Limb (tissue), 2 donors: ENCODE results near the gene KRTAP5-7.
"Not testable (repeated sequence)": the region's sequence is repeated elsewhere in the genome, so short reads cannot be mapped to it uniquely, and the experiment has no call there.

Source experiments
- DNase-seq, 2 donors: peaks; one replicate each; pipeline ENCODE4 v3.0.0-alpha.2; 2016; ENCODE audit errors: extremely low spot score in 2 of 2

KRTAP5-7 gene

DNA sequence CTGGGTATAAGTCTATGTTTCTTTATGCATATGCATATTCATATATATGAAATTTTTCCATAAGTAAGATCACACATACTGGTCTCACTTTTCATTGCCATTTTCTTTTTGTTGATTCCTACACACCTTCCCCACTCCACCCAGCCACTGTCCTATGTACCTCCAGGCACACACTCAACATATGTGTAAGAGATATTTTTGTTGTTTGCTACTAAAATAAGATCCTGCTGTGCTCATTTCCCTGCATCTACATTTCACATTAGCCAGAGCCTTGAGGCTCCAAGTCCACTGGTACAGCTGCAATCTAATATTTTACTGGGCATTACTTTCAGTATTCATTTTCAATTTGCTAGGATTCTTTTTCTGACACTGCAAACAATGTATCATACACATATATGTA is 30.2 kb downstream of the KRTAP5-7 start:
- DNase-seq: no peak

DNA sequence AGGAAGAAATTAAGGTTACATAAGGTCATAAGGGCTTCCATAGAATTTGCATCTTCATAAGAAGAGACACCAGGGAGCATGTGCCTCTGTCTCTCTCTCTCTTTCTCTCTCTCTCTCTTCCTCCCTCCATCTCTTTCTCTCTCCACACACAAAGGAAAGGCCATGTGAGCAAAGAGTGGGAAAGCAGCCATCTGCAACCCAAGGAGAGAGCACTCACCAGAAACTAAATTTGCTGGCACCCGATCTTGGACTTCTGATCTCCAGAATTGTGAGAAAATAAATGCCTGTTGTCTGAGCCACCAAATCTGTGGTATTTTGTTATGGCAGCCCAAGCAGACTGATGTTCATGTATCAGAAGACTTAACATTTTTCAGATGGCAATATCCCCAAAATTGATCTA is 31.9 kb downstream of the KRTAP5-7 start:
- DNase-seq: no peak

DNA sequence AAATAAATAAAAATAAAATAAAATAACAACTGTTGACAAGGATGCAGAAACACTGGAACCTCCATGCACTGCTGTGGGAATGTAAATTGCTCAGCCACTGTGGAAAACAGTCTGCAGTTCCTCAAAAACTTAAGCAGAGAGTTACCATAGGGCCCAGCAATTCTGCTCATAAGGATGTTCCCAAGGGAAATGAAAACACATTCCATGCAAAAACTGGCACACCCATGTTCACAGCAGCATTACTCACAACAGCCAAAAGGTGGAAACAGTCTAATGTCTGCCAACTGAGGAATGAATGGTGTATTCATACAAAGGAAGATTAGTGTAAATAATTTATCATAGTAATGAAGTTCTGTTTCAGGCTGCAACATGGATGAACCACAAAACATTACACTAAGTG is 35.1 kb downstream of the KRTAP5-7 start:
- DNase-seq: no peak

DNA sequence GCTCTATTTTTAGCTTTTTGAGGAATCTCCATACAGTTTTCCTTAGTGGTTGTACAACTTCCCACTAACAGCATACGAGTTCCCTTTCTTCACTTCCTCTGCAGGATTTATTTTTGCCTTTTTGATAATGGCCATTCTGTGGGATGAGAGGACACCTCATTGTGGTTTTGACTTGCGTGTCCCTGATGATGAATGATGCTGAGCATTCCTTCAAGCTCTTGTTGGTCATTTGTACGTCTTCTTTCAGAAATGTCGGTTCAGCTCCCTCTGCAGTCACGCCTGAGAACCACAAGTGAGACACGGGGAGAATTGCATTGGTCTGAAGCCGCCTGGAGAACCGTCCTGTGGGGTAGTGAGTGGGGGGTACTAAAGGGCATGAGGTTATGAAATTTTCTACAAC is 36.3 kb downstream of the KRTAP5-7 start:
- no peak for DNase-seq

DNA sequence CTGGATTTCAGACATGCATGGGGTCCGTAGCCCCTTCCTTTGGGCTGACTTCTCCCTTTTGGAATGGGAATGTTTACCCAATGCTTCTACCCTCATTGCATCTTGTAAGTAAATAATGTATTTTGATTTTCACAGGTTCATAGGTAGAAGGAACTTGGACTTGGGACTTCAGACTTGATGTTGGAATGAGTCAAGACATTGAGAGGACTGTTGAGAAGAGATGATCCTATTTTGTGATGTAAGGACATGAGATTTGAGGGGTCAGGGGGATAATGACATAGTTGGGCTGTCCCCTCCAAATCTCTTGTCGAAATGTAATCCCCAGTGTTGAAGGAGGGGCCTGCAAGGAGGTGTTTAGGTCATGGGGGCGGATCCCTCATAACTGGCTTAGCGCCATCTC is 37.4 kb downstream of the KRTAP5-7 start:
- DNase-seq: no peak

DNA sequence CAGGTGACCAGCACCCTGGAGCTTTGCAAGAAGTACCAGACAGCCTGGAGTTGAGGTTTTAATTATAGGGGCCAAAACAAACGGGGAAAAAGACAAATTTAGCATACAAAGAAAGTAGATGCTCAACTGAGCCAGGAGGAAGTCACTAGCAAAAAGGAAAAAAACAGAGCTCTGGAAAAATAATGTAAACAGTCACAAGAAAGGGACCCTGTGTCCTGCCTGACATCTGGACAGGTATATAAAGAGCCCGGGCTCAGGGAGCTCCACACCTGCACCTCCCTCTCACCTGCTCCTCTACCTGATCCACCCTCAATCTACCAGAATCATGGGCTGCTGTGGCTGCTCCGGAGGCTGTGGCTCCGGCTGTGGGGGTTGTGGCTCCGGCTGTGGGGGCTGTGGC is 38.2 kb downstream of the KRTAP5-7 start, which contains the start of gene KRTAP5-10:
Gene KRTAP5-10 (plus strand): TSS at position 301 of the 400 bp plus-strand sequence. CDS start 25 bp downstream, at position 326.
- no peak for DNase-seq

DNA sequence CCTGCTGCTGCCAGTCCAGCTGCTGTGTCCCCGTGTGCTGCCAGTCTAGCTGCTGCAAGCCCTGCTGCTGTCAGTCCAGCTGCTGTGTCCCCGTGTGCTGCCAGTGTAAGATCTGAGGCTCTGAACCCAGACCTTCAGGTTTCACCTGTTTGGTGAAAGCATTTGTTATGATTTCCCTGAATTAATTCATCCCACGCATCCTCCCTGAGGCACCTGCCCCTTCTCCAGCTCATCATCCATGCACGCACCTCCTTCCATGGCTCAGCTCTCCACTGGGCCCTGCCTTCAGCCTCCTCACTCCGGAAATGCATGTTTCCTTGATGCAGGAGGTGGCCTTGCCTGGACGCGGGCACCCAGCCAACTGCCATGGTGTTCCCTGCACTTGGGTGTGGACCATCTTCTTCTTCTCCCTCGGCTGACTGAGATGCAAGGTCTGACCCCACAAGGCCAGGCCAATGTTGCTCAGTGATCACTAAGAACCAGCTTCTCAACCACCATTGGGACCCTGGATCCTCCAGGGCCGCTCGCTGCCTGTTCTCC is 39.1 kb downstream of the KRTAP5-7 start:
- DNase-seq: no peak

DNA sequence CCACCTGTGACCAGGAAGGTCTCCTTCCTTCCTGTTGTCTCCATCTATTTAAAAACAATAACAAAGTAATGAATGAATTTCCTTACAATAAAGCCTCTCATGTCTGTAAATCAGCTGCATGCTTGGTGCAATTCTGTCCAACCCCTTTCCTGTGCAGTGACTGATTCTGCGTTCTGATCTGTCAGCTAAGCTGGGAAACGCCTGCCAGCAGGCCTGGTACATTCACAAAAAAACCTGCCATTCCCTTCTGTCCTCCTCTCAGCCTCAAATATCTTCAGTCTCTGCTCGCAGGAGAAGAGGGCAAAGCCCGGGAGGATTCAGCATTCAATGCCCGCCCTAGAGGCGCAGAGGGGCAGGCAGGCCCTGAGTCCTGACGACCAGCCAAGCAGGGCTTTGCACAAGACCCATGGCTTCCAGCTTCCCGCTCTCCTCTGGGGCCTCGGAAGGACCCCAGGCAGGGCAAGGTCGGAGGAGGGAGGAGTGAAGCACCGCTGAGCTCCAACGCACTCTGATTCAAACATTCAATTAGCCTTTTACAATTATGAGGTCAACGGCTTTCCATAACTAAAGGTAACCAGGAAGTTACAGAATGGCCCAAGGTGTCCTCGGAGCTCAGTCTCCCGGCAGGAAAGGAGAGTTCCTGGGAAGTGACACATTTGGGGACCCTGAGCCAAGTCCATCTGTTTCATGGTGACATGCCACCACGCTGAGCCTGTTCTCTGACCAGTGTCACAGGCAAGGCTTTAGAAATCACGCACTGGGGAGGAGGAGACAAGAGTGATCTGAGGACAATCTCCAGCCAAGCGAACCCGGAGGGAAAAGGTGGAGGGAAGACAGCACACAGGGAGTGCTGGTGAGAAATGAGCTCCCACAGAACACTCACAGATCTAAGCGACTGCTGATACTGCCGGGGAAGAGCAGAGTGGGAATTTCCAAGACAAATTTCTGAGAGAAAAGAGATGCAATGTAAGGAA is 39.8 kb downstream of the KRTAP5-7 start:
- not testable (repeated sequence) for DNase-seq

DNA sequence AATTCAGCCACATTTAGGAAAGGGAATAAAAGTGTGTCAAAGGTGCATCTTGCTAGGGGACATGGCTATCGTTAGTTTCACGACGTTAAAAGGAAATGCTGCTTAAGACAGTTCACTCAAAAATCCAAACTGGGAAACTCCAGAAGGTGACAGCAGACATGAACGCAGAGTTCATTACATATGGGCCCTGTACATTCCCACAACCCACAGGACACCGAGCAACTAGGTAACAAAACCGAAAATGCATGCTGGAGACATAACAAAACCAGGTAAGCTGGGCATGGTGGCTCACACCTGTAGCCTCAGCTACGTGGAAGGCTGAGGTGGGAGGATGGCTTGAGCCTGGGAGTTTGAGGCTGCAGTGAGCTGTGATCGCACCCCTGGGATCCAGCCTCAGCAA is 40.6 kb downstream of the KRTAP5-7 start:
- DNase-seq: not testable (repeated sequence)

DNA sequence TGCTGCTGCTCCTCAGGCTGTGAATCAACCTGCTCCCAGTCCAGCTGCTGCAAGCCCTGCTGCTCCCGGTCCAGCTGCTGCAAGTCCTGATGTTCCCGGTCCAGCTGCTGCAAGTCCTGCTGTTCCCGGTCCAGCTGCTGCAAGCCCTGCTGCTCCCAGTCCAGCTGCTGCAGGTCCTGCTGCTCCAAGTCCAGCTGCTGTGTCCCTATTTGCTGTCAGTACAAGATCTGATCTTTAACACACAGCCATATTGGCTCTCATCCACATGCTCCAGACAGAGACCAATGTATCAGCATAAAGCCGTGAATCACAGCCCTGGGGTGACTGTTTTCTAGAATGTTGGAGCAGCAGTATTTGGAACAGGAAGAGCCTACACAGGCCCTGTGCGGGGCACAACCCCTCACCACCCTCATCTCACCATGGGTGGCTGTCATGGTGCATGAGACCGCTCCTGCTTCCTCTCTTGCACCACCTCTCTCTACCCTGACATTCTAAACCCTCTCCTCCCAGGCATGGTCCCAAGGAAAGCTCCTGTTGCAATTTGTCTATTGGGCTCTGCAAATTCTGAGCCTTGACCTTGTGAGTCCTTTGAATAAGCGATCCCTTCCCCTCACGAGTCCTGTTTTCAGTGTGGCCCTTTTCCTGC is 41.8 kb downstream of the KRTAP5-7 start:
- DNase-seq: peak; percentile 43 to 53

DNA sequence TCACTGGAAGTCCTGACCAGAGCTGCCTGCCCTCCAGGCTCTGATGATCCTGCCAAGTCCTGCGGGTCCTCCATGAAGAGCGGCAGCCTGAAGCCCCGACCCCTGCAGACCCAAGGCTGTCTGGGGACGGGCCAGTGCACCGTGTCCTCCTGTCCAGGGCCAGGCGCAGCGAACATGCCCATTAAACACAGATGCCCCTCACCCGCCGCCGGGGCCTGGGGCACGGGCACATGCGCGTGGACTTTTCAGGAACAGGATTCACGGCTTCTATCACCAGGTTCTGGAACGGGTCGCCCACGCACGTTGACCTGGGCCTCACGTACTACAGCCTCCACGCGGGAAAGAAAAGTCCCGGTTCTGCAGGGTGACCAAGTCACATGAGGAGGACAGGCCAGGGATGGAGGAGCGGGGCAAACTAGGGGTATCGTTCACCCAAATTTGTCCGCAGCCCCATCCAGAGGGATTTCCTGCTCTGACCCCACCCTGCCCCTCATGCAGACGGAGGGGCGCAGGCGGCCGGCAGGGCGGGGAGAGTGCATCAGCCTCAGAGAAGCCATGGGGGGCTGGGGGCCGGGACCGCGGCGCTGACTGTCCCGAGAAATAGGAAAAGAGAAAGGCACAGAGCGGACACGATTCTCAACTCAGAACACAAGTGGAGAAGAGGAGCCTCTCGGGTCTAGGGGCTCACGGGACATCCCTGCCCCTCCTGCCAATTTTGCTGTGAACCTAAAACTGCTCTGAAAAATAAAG is 44.2 kb downstream of the KRTAP5-7 start:
- not testable (repeated sequence) for DNase-seq

DNA sequence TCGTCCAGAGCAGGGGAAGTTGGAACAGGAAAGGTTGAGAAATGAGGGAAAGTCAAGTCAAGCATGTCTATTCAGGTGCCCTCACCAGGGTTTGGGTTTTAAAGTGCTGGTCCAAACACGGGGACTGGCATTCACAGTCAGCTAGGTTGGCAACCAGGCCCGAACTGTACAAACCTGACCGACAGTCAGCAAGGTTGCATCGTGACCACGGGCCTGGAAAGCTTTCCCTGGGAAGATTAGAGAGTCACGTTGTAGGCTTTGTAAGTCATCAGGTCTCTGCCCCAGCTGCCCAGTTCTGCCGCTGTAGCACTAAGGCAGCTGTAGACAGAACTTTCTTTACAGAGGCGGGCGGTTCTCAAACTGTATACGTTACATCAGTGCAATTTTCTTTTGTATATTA is 45.7 kb downstream of the KRTAP5-7 start:
- no peak for DNase-seq

DNA sequence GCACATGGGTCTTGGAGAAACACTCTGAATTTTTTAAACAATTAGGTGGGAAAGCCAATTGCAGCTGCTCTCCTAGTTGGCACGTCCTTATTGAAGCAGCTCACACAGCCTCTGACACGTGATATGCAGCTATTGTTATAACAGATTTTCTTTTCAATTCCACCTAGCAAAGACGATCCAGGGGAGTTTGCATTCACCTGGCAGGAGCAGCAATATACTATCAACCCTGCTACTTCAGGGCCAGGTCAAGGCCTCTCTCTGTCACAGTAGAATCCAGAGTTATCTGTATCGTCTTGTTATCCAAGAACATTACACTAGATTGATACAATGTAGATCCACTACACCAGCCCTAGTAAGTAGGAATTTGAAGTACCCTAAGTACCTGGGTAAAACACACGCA is 47.4 kb downstream of the KRTAP5-7 start:
- no peak for DNase-seq

DNA sequence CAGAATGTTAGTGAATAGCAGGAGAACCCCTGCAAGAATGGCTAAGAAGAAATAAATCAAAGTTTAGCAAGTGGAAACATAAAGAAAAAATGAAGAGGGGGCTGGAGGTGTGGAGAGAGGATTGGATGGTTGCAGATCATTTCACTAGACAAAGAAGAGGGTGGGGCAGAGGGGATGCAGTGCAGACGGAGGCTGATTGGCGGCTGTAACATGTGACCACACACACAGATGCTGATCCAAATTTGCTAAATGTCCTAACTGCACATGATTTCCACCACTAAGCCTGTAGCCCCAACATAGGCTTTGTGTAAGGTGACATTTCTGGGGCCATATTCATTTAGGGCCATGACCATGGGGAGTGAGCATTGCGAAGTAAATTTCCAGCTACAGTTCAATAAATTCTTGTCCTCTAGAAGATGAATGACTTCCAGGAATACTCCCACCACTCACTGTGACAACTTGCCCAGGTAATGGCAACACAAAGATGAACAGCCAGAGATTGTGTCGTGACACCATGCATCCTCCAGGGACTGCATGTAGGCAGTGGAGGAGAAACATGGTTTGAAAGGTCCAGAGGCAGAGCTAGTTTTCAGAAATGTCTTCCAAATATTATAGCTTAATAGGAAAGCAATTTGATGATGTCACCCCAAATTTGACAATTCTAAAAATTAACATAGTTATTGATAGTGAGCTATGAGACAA is 48.8 kb downstream of the KRTAP5-7 start:
- DNase-seq: no peak

DNA sequence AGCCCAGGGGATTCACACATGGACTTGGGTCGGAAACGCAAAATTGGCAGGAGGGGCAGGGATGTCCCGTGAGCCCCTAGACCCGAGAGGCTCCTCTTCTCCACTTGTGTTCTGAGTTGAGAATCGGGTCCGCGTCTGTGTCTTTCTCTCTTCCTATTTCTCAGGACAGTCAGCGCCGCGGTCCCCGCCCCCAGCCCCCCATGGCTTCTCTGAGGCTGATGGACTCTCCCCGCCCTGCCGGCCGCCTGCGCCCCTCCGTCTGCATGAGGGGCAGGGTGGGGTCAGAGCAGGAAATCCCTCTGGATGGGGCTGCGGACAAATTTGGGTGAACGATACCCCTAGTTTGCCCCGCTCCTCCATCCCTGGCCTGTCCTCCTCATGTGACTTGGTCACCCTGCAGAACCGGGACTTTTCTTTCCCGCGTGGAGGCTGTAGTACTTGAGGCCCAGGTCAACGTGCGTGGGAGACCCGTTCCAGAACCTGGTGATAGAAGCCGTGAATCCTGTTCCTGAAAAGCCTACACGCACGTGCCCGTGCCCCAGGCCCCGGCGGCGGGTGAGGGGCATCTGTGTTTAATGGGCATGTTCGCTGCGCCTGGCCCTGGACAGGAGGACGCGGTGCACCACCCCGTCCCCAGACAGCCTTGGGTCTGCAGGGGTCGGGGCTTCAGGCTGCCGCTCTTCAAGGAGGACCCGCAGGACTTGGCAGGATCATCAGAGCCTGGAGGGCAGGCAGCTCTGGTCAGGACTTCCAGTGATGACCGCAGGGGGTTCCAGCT is 49.8 kb downstream of the KRTAP5-7 start:
- not testable (repeated sequence) for DNase-seq

DNA sequence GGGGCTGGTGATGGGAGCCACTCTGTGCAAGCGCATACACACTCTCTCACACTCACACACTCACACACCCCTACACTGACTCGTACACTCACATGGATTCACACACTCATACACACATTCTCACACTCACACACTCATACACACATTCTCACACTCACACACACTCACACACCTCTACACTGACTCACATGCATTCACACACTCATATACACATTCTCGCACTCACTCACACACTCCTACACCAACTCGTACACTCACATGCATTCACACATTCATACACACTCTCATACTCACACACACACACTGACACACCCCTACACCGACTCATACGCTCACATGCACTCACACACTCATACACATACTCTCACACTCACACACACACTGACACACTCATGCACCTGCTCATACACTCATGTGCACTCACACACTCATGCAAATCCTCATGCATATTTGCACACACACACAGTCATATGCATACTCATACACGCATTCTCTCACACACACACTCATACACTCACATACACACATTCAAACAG is 50.5 kb downstream of the KRTAP5-7 start:
- DNase-seq: no peak
